BE2C (cell line): ENCODE measurements around the gene SLC8A2.
"Not testable (repeated sequence)": the region's sequence is repeated elsewhere in the genome, so short reads cannot be mapped to it uniquely, and the experiment has no call there.

Experiments
- DNase-seq: peaks from one replicate; pipeline ENCODE4 v3.0.0-alpha.2; 2020
- H3K27me3 ChIP-seq: fragments of 250-450 bp; sonication (Bioruptor Pico); 2 replicates; pipeline ENCODE4 v1.5.1; 2020; ENCODE audit warnings: mild to moderate bottlenecking
- H3K36me3 ChIP-seq: fragments of 250-450 bp; sonication (Bioruptor Pico); 2 replicates; pipeline ENCODE4 v1.5.1; 2020; ENCODE audit warnings: mild to moderate bottlenecking
- H3K4me1 ChIP-seq: fragments of 250-450 bp; sonication (Bioruptor Pico); 2 replicates; pipeline ENCODE4 v1.5.1; 2020
- H3K4me3 ChIP-seq: 2 replicates; pipeline ENCODE4 v1.5.1; 2011; ENCODE audit warnings: low read depth, low read length
- H3K9me3 ChIP-seq: fragments of 250-450 bp; sonication (Bioruptor Pico); 2 replicates; pipeline ENCODE4 v1.5.1; 2020
- TF ChIP-seq, protein P1 (sequence below): IDR thresholded peaks from 2 replicates; pipeline ENCODE4 v1.5.1; 2012; ENCODE audit warnings: mild to moderate bottlenecking, low read depth, low read length

SLC8A2 gene

DNA sequence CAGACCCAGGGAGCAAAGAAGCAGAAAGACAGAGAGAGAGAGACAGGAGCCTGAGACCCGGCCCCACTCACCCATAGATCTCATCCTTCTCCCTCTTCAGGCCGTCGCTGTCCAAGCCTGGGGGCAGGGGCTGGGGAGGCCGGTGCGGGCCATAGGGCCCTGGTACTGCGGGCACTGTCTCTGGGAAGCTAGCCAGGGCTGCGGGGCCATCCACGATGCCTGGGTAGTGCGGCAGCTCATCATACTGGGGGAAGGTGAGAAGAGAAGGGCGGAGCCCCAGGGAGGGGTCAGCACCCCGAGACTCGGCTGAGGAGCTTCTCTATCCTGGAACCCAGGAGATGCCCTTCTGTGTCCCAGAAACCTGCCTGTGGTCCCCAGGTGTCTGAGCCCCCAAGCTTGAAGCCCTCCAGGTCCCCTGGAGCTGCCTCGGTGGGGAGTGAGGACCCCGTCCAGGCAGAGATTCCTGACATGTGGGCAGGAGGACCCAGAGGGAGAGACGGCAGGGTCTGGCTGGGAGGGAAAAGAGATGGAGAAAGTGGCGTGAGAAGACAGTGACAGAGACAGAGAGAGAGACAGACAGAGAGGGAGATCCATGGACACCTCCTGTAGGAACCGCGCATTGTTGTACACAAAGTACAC lies 54.5 kb downstream of the SLC8A2 start:
- peaks cover 7% of the 10 kb centered on the region; the same call in 1 of the 2 replicates for H3K36me3 ChIP-seq
- no peak for DNase-seq
- peak overlapping the region; percentile 53 for H3K4me3 ChIP-seq
- no peaks in the 10 kb centered on the region for H3K9me3 ChIP-seq
- TF ChIP-seq, protein P1, sequence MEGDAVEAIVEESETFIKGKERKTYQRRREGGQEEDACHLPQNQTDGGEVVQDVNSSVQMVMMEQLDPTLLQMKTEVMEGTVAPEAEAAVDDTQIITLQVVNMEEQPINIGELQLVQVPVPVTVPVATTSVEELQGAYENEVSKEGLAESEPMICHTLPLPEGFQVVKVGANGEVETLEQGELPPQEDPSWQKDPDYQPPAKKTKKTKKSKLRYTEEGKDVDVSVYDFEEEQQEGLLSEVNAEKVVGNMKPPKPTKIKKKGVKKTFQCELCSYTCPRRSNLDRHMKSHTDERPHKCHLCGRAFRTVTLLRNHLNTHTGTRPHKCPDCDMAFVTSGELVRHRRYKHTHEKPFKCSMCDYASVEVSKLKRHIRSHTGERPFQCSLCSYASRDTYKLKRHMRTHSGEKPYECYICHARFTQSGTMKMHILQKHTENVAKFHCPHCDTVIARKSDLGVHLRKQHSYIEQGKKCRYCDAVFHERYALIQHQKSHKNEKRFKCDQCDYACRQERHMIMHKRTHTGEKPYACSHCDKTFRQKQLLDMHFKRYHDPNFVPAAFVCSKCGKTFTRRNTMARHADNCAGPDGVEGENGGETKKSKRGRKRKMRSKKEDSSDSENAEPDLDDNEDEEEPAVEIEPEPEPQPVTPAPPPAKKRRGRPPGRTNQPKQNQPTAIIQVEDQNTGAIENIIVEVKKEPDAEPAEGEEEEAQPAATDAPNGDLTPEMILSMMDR = no peak
- H3K27me3 ChIP-seq = peaks cover 23% of the 10 kb centered on the region
- H3K4me1 ChIP-seq = peaks cover 8% of the 10 kb centered on the region

DNA sequence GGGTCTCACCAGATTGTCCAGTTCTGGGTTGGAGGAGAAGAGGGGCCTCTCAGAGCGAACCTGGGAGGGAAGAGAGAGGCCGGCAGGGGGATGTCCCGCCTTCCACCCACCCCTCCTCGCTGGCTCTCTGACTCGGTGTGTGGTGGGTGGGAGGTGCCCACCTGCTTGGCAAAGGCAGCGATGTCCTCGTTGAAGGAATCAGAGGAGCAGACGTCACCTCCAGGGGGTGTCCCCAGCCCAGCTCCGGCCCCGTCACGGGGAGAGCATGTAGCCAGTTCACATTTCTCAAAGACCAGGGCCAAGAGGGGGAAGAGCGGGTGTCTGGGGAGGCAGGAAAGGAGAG lies 55.1 kb downstream of the SLC8A2 start:
- no peak overlapping the region for H3K4me3 ChIP-seq
- H3K9me3 ChIP-seq = no peaks in the 10 kb centered on the region
- TF ChIP-seq, protein P1 = no peak
- peaks cover 7% of the 10 kb centered on the region; the same call in 1 of the 2 replicates for H3K36me3 ChIP-seq
- DNase-seq = no peak
- peaks cover 22% of the 10 kb centered on the region for H3K27me3 ChIP-seq
- H3K4me1 ChIP-seq = peaks cover 7% of the 10 kb centered on the region; the same call in 1 of the 2 replicates

DNA sequence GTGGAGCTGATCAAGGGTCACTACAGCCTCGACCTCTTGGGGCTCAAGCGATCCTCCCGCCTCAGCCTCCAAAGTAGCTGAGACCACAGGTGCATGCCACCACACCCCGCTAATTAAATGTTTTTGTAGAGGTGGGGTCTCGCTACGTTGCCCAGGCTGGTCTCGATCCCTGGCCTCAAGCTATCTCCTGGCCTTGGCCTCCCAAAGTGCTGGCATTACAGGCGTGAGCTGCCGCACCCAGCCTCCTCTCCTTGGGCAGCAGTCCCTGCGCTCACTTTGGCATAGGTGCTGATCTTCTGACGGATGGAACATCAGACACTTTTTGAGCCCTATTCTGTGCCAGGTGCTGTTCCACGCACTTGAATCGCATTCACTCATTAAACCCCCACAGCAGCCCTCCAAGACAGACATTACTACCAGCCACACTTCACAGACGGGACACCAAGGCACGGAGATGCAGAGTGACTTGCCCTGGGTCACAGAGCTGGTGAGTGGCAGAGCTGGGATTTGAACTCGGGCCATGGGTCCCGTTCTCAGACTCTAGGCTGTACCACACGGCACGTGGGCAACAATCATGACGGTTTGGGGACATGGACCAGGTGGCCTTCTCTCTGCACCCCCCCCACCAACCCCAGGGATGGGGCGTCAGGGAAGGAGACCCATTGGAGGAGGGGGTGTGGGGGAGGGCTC lies 55.6 kb downstream of the SLC8A2 start:
- H3K9me3 ChIP-seq = no peaks in the 10 kb centered on the region
- no peak overlapping the region for H3K4me3 ChIP-seq
- DNase-seq = no peak
- peaks cover 4% of the 10 kb centered on the region; the same call in 1 of the 2 replicates for H3K4me1 ChIP-seq
- H3K27me3 ChIP-seq = peaks cover 22% of the 10 kb centered on the region
- TF ChIP-seq, protein P1 = no peak
- H3K36me3 ChIP-seq = peaks cover 7% of the 10 kb centered on the region; the same call in 1 of the 2 replicates

DNA sequence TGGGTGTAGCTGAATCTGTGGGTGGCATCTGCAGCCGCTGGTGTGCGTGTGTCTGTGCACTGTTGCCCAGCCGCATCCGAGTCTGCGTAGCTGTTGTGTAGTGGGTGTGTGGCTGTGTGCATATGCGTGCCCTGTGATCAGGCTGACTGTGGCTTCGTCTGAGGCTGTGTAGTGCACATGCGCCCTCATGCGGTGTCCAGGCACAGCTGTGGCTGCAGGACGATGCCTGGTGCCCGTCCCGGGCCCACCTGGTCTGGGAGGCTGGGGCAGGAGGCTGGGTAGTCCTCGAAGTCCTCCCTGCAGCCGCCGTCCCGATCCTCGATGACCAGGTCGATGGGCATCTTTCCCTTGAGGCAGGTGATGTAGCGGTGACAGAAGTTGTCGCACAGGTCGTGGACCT lies 57.2 kb downstream of the SLC8A2 start:
- DNase-seq = peak; percentile 76
- no peak overlapping the region for H3K4me3 ChIP-seq
- no peaks in the 10 kb centered on the region for H3K9me3 ChIP-seq
- TF ChIP-seq, protein P1 = peak; percentile 66
- H3K4me1 ChIP-seq = no peaks in the 10 kb centered on the region
- H3K27me3 ChIP-seq = peaks cover 25% of the 10 kb centered on the region
- peaks cover 7% of the 10 kb centered on the region; the same call in 1 of the 2 replicates for H3K36me3 ChIP-seq

DNA sequence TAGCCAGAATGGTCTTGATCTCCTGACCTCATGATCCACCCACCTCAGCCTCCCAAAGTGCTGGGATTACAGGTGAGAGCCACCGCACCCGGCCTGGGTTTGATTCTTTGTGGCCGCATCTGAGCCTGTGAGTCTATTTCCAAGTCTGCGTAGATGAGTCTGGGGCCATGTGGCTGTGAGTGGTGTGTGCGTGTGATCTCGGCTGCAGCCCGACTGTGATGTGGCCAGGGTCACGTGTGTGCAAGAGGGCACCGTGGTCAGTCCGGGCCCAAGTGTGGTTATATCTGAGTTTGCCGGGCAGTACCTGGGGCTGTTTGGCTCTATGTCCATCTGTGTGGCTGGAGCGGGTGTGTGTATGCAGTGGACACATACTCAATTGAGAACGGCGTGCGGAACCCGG lies 57.8 kb downstream of the SLC8A2 start:
- peaks cover 22% of the 10 kb centered on the region for H3K27me3 ChIP-seq
- H3K4me1 ChIP-seq = no peaks in the 10 kb centered on the region
- no peak for DNase-seq
- no peaks in the 10 kb centered on the region for H3K9me3 ChIP-seq
- H3K4me3 ChIP-seq = no peak overlapping the region
- TF ChIP-seq, protein P1 = no peak
- H3K36me3 ChIP-seq = peaks cover 7% of the 10 kb centered on the region; the same call in 1 of the 2 replicates

DNA sequence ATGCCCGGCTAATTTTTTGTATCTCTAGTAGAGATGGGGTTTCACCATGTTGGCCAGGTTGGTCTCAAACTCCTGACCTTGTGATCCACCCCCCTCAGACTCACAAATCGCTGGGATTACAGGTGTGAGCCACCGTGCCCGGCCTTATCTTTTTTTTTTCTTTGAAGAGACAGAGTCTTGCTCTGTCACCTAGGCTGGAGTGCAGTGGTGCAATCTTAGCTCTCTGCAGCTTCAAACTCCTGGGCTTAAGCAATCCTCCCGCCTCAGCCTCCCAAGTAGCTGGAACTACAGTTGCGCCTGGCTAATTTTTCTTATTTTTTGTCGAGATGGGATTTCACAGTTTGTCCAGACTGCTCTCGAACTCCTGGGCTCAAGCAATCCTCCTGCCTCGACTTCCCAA lies 60.0 kb downstream of the SLC8A2 start:
- not testable (repeated sequence) for H3K4me1 ChIP-seq, DNase-seq, H3K9me3 ChIP-seq, H3K4me3 ChIP-seq, H3K27me3 ChIP-seq, H3K36me3 ChIP-seq
